Esophagus (tissue), 2 donors: ENCODE measurements around the gene BCORL1. TPM values are rescaled to one million over a fixed set of nuclear protein-coding genes. Genes with fewer than 3 reads are reported as not detected.

Source experiments
- polyA plus RNA-seq, 2 donors: library from polyadenylated mRNA; stranded (reverse); fragments of 200-250 nt; gene quantifications; one replicate each; pipeline ENCODE4 v1.2.3, GENCODE V29; 2013
- donor health status: healthy with polysubstance abuse.
- donor health status: Bipolar disorder and iron deficiency.

BCORL1 gene
- polyA plus RNA-seq, 2 donors: 1.0 to 1.7 TPM

Other genes with a start within 250 kb of the BCORL1 start
- under 1 TPM; 0.14 to 0.35 TPM for gene XPNPEP2, start 243.7 kb upstream of the BCORL1 start, polyA plus RNA-seq
- 1 to 10 TPM; 2.1 to 2.8 TPM for gene SASH3, start 202.7 kb upstream of the BCORL1 start, polyA plus RNA-seq
- gene ZDHHC9, start 138.7 kb upstream of the BCORL1 start, polyA plus RNA-seq: 1 to 10 TPM; 4.6 to 8.1 TPM
- 10 to 100 TPM in 1 of 2 donors, 1 to 10 TPM in 1; 8.3 to 14.1 TPM for gene UTP14A, start 76.5 kb upstream of the BCORL1 start, polyA plus RNA-seq
- 1 to 10 TPM; 3.7 to 6.7 TPM for gene ELF4, start 127.9 kb downstream of the BCORL1 start, polyA plus RNA-seq
- gene AIFM1, start 183.2 kb downstream of the BCORL1 start, polyA plus RNA-seq: 10 to 100 TPM; 16.3 to 22.4 TPM
- under 1 TPM in 1 of 2 donors, not detected in 1; 0.46 TPM for gene RAB33A, start 189.3 kb downstream of the BCORL1 start, polyA plus RNA-seq